Parathyroid adenoma (tissue), 2 donors: ENCODE results near the gene ZFAND3.

ENCODE experiments used
- H2AFZ ChIP-seq: fragments of 300-600 bp; sonication (generic); one replicate; pipeline ENCODE4 v1.7.0; 2017; ENCODE audit warnings: antibody characterized with exemption, mild to moderate bottlenecking
- H3K27ac ChIP-seq: fragments of 300-600 bp; sonication (generic); one replicate; pipeline ENCODE4 v1.7.0; 2017
- H3K27me3 ChIP-seq: fragments of 300-600 bp; sonication (generic); one replicate; pipeline ENCODE4 v1.7.0; 2017; ENCODE audit warnings: low read length; ENCODE audit not compliant: control insufficient read depth, insufficient read depth
- H3K36me3 ChIP-seq: fragments of 300-600 bp; sonication (generic); one replicate; pipeline ENCODE4 v1.7.0; 2017; ENCODE audit warnings: low read length; ENCODE audit not compliant: control insufficient read depth, insufficient read depth
- H3K4me1 ChIP-seq: fragments of 300-600 bp; sonication (generic); one replicate; pipeline ENCODE4 v1.7.0; 2017; ENCODE audit warnings: control low read depth
- H3K4me2 ChIP-seq: fragments of 300-600 bp; sonication (generic); one replicate; pipeline ENCODE4 v1.7.0; 2017; ENCODE audit warnings: low read length
- H3K4me3 ChIP-seq: fragments of 300-600 bp; sonication (generic); one replicate; pipeline ENCODE4 v1.7.0; 2017; ENCODE audit warnings: low read depth, low read length
- H3K79me2 ChIP-seq: fragments of 300-600 bp; sonication (generic); one replicate; pipeline ENCODE4 v1.7.0; 2017; ENCODE audit warnings: control low read depth
- H3K9ac ChIP-seq: fragments of 300-600 bp; sonication (generic); one replicate; pipeline ENCODE4 v1.7.0; 2017; ENCODE audit warnings: mild to moderate bottlenecking
- H3K9me3 ChIP-seq: fragments of 300-600 bp; sonication (generic); one replicate; pipeline ENCODE4 v1.7.0; 2017; ENCODE audit warnings: low read length; ENCODE audit not compliant: control insufficient read depth
- TF ChIP-seq, protein P1 (sequence below): fragments of 300-600 bp; sonication (generic); IDR thresholded peaks from one replicate; pipeline ENCODE4 v1.7.0; 2017; ENCODE audit warnings: antibody characterized with exemption, mild to moderate bottlenecking
- donor health status: primary hyperparathyroidism.

Gene ZFAND3

DNA sequence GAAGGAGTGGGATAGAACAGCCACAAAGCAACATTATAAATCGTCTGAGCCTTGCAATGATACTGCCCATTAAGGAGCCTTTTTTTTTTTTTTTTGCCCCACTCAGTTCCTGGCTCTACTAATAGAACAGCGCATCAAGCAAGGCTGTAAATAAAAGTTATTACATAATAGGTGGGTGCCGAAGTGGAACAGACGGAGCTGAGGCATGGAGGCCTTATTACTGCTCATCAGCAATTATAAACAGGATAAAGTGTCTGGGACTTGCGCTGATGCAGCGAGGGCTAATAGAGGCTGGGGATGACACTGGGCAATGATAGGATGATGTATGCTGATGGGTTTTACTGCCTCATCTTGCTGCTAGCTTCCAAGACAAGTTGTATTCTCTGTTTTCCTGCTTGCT is 272.1 kb downstream of the ZFAND3 start:
- peaks cover 7% of the 10 kb centered on the region for H3K4me1 ChIP-seq
- H3K9me3 ChIP-seq: no peaks in the 10 kb centered on the region
- H2AFZ ChIP-seq: no peak overlapping the region
- no peak overlapping the region for H3K4me2 ChIP-seq
- peaks cover 13% of the 10 kb centered on the region for H3K79me2 ChIP-seq
- no peaks in the 10 kb centered on the region for H3K27me3 ChIP-seq
- H3K27ac ChIP-seq: no peak overlapping the region
- H3K4me3 ChIP-seq: no peak overlapping the region
- TF ChIP-seq, protein P1, sequence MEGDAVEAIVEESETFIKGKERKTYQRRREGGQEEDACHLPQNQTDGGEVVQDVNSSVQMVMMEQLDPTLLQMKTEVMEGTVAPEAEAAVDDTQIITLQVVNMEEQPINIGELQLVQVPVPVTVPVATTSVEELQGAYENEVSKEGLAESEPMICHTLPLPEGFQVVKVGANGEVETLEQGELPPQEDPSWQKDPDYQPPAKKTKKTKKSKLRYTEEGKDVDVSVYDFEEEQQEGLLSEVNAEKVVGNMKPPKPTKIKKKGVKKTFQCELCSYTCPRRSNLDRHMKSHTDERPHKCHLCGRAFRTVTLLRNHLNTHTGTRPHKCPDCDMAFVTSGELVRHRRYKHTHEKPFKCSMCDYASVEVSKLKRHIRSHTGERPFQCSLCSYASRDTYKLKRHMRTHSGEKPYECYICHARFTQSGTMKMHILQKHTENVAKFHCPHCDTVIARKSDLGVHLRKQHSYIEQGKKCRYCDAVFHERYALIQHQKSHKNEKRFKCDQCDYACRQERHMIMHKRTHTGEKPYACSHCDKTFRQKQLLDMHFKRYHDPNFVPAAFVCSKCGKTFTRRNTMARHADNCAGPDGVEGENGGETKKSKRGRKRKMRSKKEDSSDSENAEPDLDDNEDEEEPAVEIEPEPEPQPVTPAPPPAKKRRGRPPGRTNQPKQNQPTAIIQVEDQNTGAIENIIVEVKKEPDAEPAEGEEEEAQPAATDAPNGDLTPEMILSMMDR: no peak
- no peak overlapping the region for H3K9ac ChIP-seq
- no peaks in the 10 kb centered on the region for H3K36me3 ChIP-seq

GRCh38 chr6:38092465-38092864 is 272.9 kb downstream of the ZFAND3 start:
- H3K79me2 ChIP-seq: peaks cover 12% of the 10 kb centered on the region
- no peak overlapping the region for H3K9ac ChIP-seq
- no peak overlapping the region for H3K27ac ChIP-seq
- TF ChIP-seq, protein P1: no peak
- no peaks in the 10 kb centered on the region for H3K36me3 ChIP-seq
- no peak overlapping the region for H2AFZ ChIP-seq
- H3K4me2 ChIP-seq: no peak overlapping the region
- no peak overlapping the region for H3K4me3 ChIP-seq
- no peaks in the 10 kb centered on the region for H3K9me3 ChIP-seq
- no peaks in the 10 kb centered on the region for H3K27me3 ChIP-seq
- H3K4me1 ChIP-seq: peaks cover 7% of the 10 kb centered on the region

- no peak overlapping the region for H3K4me3 ChIP-seq
- no peaks in the 10 kb centered on the region for H3K36me3 ChIP-seq
- no peak overlapping the region for H3K9ac ChIP-seq
- no peak overlapping the region for H3K27ac ChIP-seq
- peaks cover 7% of the 10 kb centered on the region for H3K4me1 ChIP-seq
- H3K79me2 ChIP-seq: peaks cover 11% of the 10 kb centered on the region
- H3K4me2 ChIP-seq: no peak overlapping the region
- H3K9me3 ChIP-seq: no peaks in the 10 kb centered on the region
- no peak overlapping the region for H2AFZ ChIP-seq
- TF ChIP-seq, protein P1: no peak
- H3K27me3 ChIP-seq: no peaks in the 10 kb centered on the region
Observed at GRCh38 chr6:38092964-38093363, 273.4 kb downstream of the ZFAND3 start.

GRCh38 chr6:38095054-38095453 is 275.5 kb downstream of the ZFAND3 start:
- H3K9ac ChIP-seq: no peak overlapping the region
- no peak overlapping the region for H3K4me3 ChIP-seq
- H2AFZ ChIP-seq: no peak overlapping the region
- no peaks in the 10 kb centered on the region for H3K36me3 ChIP-seq
- no peaks in the 10 kb centered on the region for H3K27me3 ChIP-seq
- no peak overlapping the region for H3K27ac ChIP-seq
- H3K79me2 ChIP-seq: peaks cover 7% of the 10 kb centered on the region
- H3K9me3 ChIP-seq: no peaks in the 10 kb centered on the region
- no peak overlapping the region for H3K4me2 ChIP-seq
- TF ChIP-seq, protein P1: no peak
- peaks cover 7% of the 10 kb centered on the region for H3K4me1 ChIP-seq

DNA sequence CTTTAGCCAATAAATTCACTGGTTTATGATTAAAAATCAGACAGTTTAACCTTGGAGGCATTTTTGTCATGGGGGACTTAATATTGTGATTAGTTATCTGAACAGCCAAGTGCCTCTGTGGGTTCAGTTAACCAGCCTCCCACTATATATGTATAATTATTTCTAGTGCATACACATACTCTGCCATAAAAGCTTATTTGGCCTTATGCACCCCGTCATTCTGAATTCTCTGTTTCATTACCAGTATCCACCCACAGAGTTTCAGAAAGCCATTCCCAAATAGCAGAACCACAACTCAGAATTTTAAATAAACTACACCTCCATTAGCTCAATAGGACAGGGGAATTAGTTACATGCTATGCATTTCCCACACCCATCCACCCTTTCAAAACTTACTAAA is 279.7 kb downstream of the ZFAND3 start:
- Histone ChIP-seq H3K9me3 (no peaks in the 10 kb centered on the region), H3K36me3 (no peaks in the 10 kb centered on the region), H3K27me3 (no peaks in the 10 kb centered on the region), H3K4me2 (no peak overlapping the region), H2AFZ (no peak overlapping the region), H3K9ac (no peak overlapping the region), H3K4me1 (no peaks in the 10 kb centered on the region), H3K27ac (no peak overlapping the region), H3K4me3 (no peak overlapping the region), H3K79me2 (peaks cover 7% of the 10 kb centered on the region)
- TF ChIP-seq, protein P1: no peak
